ENCODE measurements around the gene NEU1. TPM values are rescaled to one million over a fixed set of nuclear protein-coding genes. Genes with fewer than 3 reads are reported as not detected.
A peak's percentile ranks its signal among the peaks of the same experiment; 100 is the strongest.
"Not testable (repeated sequence)": the region's sequence is repeated elsewhere in the genome, so short reads cannot be mapped to it uniquely, and the experiment has no call there.

The NEU1 gene
- 38.3 and 40.2 TPM in 2 replicates for total RNA-seq (2014; rRNA removed; shearing (Covaris generic))
- polyA plus RNA-seq (2016; fragmentation: Nextera tagmentation; extraction: Ambion mirVana), result 27.8 TPM in 2 replicates

- H3K79me2 ChIP-seq (ENCODE audit: insufficient read depth), result peaks cover 11% of the 10 kb centered on the region
- no peaks in the 10 kb centered on the region for H3K27me3 ChIP-seq (replicated peaks; ENCODE audit: insufficient read depth)
- DNase-seq, result peak; percentile 100
- TF ChIP-seq EZH2 (IDR thresholded peaks at IDR 0.05; ENCODE audit: insufficient read depth, poor library complexity, severe bottlenecking) (no peak), EZH2phosphoT487 (IDR thresholded peaks at IDR 0.05; ENCODE audit: insufficient read depth, low read depth) (no peak)
- H3F3A ChIP-seq (ENCODE audit: insufficient read depth), result 0 out of 2 replicates have a peak, but pooled peaks cover 7% of the 10 kb centered on the region
- no peaks in the 10 kb centered on the region; the same call in 1 of the 2 replicates for H3K36me3 ChIP-seq (ENCODE audit: low read depth)
- peak within 1 kb of the TSS; percentile 94 for H2AFZ ChIP-seq
- peaks cover 11% of the 10 kb centered on the region for H3K4me1 ChIP-seq (ENCODE audit: insufficient read depth)
- in situ Hi-C loops (cut with MboI), result no loop called here
- H3K27ac ChIP-seq, result peak within 1 kb of the TSS; percentile 81
- no peaks in the 10 kb centered on the region for H4K20me1 ChIP-seq (ENCODE audit: insufficient read depth)
- no peaks in the 10 kb centered on the region for H3K9me2 ChIP-seq (ENCODE audit: insufficient read depth)
- H3K4me2 ChIP-seq (ENCODE audit: unreplicated experiment), result peak within 1 kb of the TSS; percentile 96
- H3K9ac ChIP-seq, result peak within 1 kb of the TSS; percentile 82
- 0 to 1% methylated on average over 48 to 57 of the region's 64 CpGs for WGBS, 2 experiments (ENCODE audit: low coverage in 1 of 2, low lambda C conversion rate in 2 of 2, missing lambda C conversion rate in 2 of 2)
- H3K4me3 ChIP-seq, result peak within 1 kb of the TSS; percentile 90
- H3K9me3 ChIP-seq (ENCODE audit: low read depth), result no peaks in the 10 kb centered on the region
Measured at GRCh38 chr6:31862344-31863235, at the start of gene NEU1. TSS of gene NEU1 (minus strand) at chr6:31862821. CDS start at chr6:31862776, 45 bp downstream.

- in situ Hi-C loops (cut with MboI), result no loop called here
- Histone ChIP-seq H3F3A (ENCODE audit: insufficient read depth) (peaks cover 16% of the 10 kb centered on the region), H3K9ac (0 out of 2 replicates have a peak overlapping the region, but pooled peaks have one; percentile 11), H3K27ac (peak overlapping the region; percentile 95), H3K27me3 (replicated peaks; ENCODE audit: insufficient read depth) (no peaks in the 10 kb centered on the region), H3K36me3 (ENCODE audit: low read depth) (no peaks in the 10 kb centered on the region), H3K4me2 (ENCODE audit: unreplicated experiment) (no peak overlapping the region), H4K20me1 (ENCODE audit: insufficient read depth) (no peaks in the 10 kb centered on the region), H2AFZ (no peak overlapping the region), H3K4me3 (no peak overlapping the region), H3K4me1 (ENCODE audit: insufficient read depth) (peaks cover 40% of the 10 kb centered on the region), H3K79me2 (ENCODE audit: insufficient read depth) (no peaks in the 10 kb centered on the region), H3K9me2 (ENCODE audit: insufficient read depth) (no peaks in the 10 kb centered on the region), H3K9me3 (ENCODE audit: low read depth) (no peaks in the 10 kb centered on the region)
- TF ChIP-seq EZH2 (IDR thresholded peaks at IDR 0.05; ENCODE audit: insufficient read depth, poor library complexity, severe bottlenecking) (no peak), EZH2phosphoT487 (IDR thresholded peaks at IDR 0.05; ENCODE audit: insufficient read depth, low read depth) (no peak)
- peak; percentile 28 for DNase-seq
- WGBS, 2 experiments (ENCODE audit: low coverage in 1 of 2, low lambda C conversion rate in 2 of 2, missing lambda C conversion rate in 2 of 2), result 61 to 63% methylated on average over 10 to 11 of the region's 11 CpGs
Measured at GRCh38 chr6:31911826-31912585, 49.4 kb upstream of the NEU1 start.

- H3K27me3 ChIP-seq (replicated peaks; ENCODE audit: insufficient read depth); H3K36me3 ChIP-seq (ENCODE audit: low read depth); H2AFZ ChIP-seq; H3K79me2 ChIP-seq (ENCODE audit: insufficient read depth); H3K9ac ChIP-seq; H3K9me2 ChIP-seq (ENCODE audit: insufficient read depth); in situ Hi-C loops (cut with MboI); H3K4me3 ChIP-seq; H4K20me1 ChIP-seq (ENCODE audit: insufficient read depth); DNase-seq; H3K4me2 ChIP-seq (ENCODE audit: unreplicated experiment); H3K9me3 ChIP-seq (ENCODE audit: low read depth): not testable (repeated sequence)
- H3K4me1 ChIP-seq (ENCODE audit: insufficient read depth), result peaks cover 43% of the 10 kb centered on the region
- peaks cover 16% of the 10 kb centered on the region for H3F3A ChIP-seq (ENCODE audit: insufficient read depth)
- peak overlapping the region; percentile 95 for H3K27ac ChIP-seq
- 76 to 85% methylated on average over 7 of the region's 7 CpGs for WGBS, 2 experiments (ENCODE audit: low coverage in 1 of 2, low lambda C conversion rate in 2 of 2, missing lambda C conversion rate in 2 of 2)
Measured at GRCh38 chr6:31909298-31909697, 46.7 kb upstream of the NEU1 start.

- Histone ChIP-seq H4K20me1 (ENCODE audit: insufficient read depth) (no peaks in the 10 kb centered on the region), H3K4me2 (ENCODE audit: unreplicated experiment) (no peak overlapping the region), H3K9me2 (ENCODE audit: insufficient read depth) (no peaks in the 10 kb centered on the region), H3K4me3 (no peak overlapping the region), H3K9ac (no peak overlapping the region), H3K27ac (peak overlapping the region; percentile 95), H2AFZ (no peak overlapping the region), H3K4me1 (ENCODE audit: insufficient read depth) (peaks cover 43% of the 10 kb centered on the region), H3K79me2 (ENCODE audit: insufficient read depth) (no peaks in the 10 kb centered on the region), H3K27me3 (replicated peaks; ENCODE audit: insufficient read depth) (no peaks in the 10 kb centered on the region), H3F3A (ENCODE audit: insufficient read depth) (peaks cover 16% of the 10 kb centered on the region), H3K36me3 (ENCODE audit: low read depth) (no peaks in the 10 kb centered on the region), H3K9me3 (ENCODE audit: low read depth) (no peaks in the 10 kb centered on the region)
- WGBS, 2 experiments (ENCODE audit: low coverage in 1 of 2, low lambda C conversion rate in 2 of 2, missing lambda C conversion rate in 2 of 2), result 40 to 52% methylated on average over 4 of the region's 4 CpGs
- DNase-seq, result peak; percentile 68
- in situ Hi-C loops (cut with MboI), result no loop called here
- TF ChIP-seq EZH2phosphoT487 (IDR thresholded peaks at IDR 0.05; ENCODE audit: insufficient read depth, low read depth), result no peak
- TF ChIP-seq EZH2 (IDR thresholded peaks at IDR 0.05; ENCODE audit: insufficient read depth, poor library complexity, severe bottlenecking), result no peak
Measured at GRCh38 chr6:31908791-31909190, 46.2 kb upstream of the NEU1 start.

- peaks cover 16% of the 10 kb centered on the region for H3F3A ChIP-seq (ENCODE audit: insufficient read depth)
- in situ Hi-C loops (cut with MboI); H3K79me2 ChIP-seq (ENCODE audit: insufficient read depth); H3K4me2 ChIP-seq (ENCODE audit: unreplicated experiment); H3K9me3 ChIP-seq (ENCODE audit: low read depth); H3K4me3 ChIP-seq; H2AFZ ChIP-seq; H3K36me3 ChIP-seq (ENCODE audit: low read depth); H3K9ac ChIP-seq; H3K27me3 ChIP-seq (replicated peaks; ENCODE audit: insufficient read depth); H4K20me1 ChIP-seq (ENCODE audit: insufficient read depth); H3K9me2 ChIP-seq (ENCODE audit: insufficient read depth): not testable (repeated sequence)
- H3K4me1 ChIP-seq (ENCODE audit: insufficient read depth), result peaks cover 43% of the 10 kb centered on the region
- peak; percentile 24 for DNase-seq
- peak overlapping the region; percentile 95 for H3K27ac ChIP-seq
- 93 to 94% methylated on average over 5 of the region's 5 CpGs for WGBS, 2 experiments (ENCODE audit: low coverage in 1 of 2, low lambda C conversion rate in 2 of 2, missing lambda C conversion rate in 2 of 2)
Measured at GRCh38 chr6:31908255-31908654, 45.6 kb upstream of the NEU1 start.
